GM19395 (cell line): ENCODE measurements around the gene NUDT22.

ENCODE experiments used
- ATAC-seq: cut with Tn5 transposase; IDR thresholded peaks from one replicate; pipeline ENCODE4 v1.9.1; 2021; ENCODE audit warnings: mild to moderate bottlenecking, moderate library complexity; ENCODE audit not compliant: unreplicated experiment

NUDT22 gene

DNA sequence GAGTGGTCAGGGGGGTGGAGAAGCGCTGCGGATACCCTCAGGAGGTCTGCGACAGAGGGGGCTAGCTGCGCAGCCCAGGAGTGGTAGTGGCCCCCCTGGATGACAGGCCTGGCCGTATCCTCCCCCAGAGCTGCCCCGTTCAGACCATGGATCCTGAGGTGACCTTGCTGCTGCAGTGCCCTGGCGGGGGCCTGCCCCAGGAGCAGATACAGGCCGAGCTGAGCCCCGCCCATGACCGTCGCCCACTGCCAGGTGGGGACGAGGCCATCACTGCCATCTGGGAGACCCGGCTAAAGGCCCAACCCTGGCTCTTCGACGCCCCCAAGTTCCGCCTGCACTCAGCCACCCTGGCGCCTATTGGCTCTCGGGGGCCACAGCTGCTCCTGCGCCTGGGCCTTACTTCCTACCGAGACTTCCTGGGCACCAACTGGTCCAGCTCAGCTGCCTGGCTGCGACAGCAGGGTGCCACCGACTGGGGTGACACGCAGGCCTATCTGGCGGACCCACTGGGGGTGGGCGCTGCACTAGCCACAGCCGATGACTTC is 505 bp downstream of the NUDT22 start:
- ATAC-seq, result no peak

DNA sequence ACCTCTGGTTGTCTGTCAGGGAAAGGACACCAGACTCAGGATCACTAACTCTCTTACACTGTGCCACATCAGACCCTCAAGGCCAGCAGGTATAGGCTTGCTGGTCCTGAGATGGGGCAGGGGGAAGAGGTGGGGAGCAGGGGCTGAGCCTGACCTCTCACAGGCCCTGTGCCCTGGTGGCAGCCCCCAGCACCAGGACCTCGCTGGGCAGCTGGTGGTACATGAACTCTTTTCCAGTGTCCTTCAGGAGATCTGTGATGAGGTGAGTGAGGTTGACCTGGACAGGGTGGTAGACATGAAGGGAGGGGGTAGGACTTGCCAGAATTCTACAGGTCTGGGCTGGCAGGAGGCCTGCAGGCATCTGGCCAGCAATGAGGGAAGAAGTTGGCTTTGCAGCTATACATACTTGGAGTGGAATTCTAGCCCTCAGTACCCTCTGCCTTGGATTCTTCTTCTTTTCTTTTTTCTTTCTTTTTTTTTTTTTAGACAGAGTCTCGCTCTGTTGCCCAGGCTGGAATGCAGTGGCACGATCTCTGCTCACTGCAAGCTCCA is 1.4 kb downstream of the NUDT22 start:
- no peak for ATAC-seq

DNA sequence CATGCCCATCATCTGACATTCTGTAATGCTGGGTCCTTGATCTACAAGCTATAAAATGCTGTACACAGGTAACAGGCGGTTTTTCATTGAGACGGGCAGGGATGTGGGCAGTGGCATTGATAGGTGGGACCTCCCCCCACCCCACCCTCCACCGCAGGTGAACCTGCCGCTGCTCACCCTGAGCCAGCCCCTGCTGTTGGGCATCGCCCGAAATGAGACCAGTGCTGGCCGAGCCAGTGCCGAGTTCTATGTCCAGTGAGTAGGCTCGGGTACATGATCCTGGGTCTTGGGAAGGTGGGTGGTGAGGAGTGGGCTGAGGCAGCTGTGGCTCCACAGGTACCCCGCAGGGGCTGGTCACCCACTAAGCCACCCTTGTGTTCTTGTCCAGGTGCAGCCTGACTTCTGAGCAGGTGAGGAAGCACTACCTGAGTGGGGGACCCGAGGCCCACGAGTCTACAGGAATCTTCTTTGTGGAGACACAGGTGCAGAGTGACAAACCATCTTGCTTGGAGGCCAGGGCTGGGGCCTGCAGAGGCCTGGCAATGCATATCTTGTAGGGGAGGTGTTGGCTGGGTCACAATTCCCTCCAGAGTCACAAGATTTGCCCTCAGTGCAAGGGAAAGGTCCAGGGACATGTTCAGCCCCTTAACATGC is 3.1 kb downstream of the NUDT22 start:
- ATAC-seq, result no peak

DNA sequence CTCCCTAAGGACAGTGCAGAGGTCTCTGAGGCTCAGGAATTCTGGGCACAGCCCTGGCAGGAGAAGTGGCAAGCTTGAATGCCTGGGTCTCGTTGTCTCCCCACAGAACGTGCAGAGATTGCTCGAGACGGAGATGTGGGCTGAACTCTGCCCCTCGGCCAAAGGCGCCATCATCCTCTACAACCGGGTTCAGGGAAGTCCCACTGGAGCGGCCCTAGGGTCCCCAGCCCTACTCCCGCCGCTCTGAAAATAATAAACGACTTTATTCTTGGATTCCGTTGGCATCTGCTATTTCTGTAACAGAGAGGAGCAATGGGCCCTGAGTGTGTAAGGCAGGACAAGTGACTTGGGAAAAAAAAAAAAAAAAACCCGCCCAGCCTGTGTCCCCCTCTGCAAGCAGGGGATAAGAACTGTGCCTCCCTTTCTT is 3.7 kb downstream of the NUDT22 start:
- ATAC-seq, result no peak

DNA sequence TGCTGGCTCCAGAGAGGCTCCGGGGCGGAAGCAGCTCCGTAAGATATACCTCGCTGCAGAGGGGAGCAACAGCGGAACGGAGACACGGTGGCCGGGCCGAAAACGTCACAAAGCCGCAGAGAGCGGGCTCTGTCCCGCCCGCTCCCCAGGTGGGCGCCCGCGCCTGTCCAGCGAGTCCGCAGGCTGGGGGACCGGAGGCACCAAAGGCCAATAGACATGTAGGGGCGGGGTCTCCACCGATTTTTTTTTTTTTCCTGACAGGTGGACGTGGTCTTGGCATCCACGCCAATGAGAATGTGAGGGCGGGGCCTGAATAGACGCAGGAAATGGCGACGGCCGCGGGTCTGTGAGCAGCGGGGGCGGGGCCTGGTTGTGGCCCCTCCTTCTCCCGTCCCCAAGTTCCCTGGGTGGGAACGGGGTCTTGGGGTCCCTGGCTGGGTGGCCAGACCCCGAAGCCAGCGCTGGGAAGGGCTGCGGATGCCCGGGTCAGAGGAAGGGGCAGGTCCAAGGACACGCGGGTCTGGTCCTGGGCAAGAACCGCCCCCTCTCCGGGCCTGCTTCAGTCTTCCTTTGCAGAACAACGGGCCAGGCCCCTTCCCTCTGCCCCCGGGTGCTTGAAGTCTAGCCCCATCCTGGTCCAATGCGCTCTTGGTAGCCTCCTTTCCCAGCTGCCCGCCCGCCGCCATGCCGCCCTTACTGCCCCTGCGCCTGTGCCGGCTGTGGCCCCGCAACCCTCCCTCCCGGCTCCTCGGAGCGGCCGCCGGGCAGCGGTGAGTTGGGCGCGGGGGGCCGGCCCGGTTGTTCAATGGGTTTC is 4.3 kb downstream of the NUDT22 start, which contains the start of gene DNAJC4:
TSS of gene DNAJC4 (plus strand) at position 378 of the 814 bp plus-strand sequence. CDS start at position 685, 307 bp downstream.
- peak; percentile 46 for ATAC-seq

DNA sequence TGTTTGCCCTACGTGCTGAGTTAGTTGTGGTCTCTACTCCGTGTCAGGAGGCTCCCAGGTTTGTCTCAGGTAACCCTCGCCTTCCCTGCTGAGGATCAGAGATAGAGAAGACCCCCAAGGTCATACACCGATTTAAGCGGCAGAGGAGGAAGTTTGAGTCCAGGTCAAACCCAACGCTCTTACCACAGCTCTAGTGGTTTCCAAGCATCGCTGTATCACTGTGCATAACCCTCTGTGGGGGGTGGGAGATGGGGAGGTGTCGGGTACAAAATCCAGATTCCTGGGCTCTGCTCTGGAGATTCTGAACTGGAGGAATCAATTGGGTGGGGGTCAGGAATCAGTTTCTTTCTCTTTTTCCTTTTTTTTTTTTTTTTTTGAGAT is 4.9 kb downstream of the NUDT22 start:
- no peak for ATAC-seq

GRCh38 chr11:64231546-64231945 is 5.5 kb downstream of the NUDT22 start:
- ATAC-seq, result no peak

- ATAC-seq, result no peak
Measured at GRCh38 chr11:64232182-64232966, 6.3 kb downstream of the NUDT22 start.

DNA sequence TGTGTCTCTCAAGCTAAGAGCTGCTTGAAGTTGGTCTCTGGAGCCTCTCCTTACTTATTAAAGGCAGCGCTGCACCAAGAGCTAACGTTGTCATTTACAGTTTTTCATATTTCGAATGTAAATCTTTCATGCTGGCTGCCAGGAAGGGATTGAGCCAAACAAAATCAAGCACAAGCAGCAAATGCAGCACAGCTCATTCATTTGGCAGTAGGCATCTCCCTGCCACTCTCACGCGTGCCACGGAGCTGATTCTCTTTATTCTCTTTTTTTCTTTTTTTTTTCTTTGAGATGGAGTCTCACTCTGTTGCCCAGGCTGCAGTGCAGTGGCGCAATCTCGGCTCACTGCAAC is 6.9 kb downstream of the NUDT22 start:
- ATAC-seq, result no peak

GRCh38 chr11:64233913-64234586 is 8.0 kb downstream of the NUDT22 start, which contains the start of gene VEGFB:
VEGFB (plus strand) TSS chr11:64234584; CDS start chr11:64234834, 250 bp downstream.
- ATAC-seq, result no peak

GRCh38 chr11:64234647-64235379 is 8.7 kb downstream of the NUDT22 start:
- ATAC-seq, result no peak

- no peak for ATAC-seq
Measured at GRCh38 chr11:64235437-64236161, 9.5 kb downstream of the NUDT22 start.

GRCh38 chr11:64237484-64237951 is 11.4 kb downstream of the NUDT22 start:
- ATAC-seq, result no peak

- no peak for ATAC-seq
Measured at GRCh38 chr11:64238076-64238475, 12.0 kb downstream of the NUDT22 start.

GRCh38 chr11:64238999-64239398 is 12.9 kb downstream of the NUDT22 start:
- no peak for ATAC-seq

DNA sequence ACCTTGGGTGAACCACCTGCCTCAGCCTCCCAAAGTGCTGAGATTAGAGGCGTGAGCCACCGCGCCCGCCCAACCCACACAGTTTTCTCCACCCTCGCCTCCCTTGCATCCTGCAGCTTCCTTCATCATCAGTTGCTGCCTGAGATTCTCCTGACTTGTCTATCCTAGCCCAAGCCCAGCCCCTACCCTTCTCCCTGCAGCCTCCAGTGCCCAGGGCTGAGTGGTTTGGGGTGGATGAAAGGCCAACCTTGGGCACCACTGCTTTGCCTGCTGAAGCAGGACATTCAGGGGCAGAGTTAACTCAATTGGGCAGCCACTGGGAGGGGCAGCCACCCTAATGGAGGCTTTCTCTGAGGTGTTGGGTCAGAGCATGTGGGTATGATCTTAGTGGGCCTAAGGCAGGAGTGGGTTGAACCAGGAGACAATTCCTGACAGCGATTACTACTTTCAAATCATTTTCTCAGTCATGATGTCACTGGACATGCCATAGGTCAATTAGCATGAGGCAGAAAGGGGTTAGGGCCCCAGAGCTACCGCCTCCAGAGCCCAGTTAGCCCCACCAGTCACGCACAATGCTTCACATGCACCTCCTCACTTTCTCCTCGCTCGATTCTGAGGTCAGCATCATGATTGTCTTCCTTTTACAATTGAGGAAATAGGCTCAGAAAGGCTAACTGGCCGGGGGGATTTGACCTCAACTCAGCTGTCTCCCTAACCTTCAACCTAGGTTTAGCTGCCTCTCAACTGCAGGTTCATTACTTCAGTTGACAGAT is 13.8 kb downstream of the NUDT22 start:
- ATAC-seq, result no peak

- ATAC-seq, result peak; percentile 45
Measured at GRCh38 chr11:64240435-64241240, 14.6 kb downstream of the NUDT22 start, which contains the start of gene FKBP2. FKBP2 (plus strand) TSS chr11:64241095; CDS start chr11:64242388, 1,293 bp downstream.
